ENCODE measurements around the gene TDRD7. TPM values are rescaled to one million over a fixed set of nuclear protein-coding genes. Genes with fewer than 3 reads are reported as not detected.
"Not testable (repeated sequence)": the region's sequence is repeated elsewhere in the genome, so short reads cannot be mapped to it uniquely, and the experiment has no call there.

Gene TDRD7
- total RNA-seq, 1 donor from 2014 or later = 7.9 TPM

- H3K9me3 ChIP-seq (replicated peaks) = peaks cover 14% of the 10 kb centered on the region
- H3K27ac ChIP-seq (replicated peaks) = no peak overlapping the region
- peaks cover 27% of the 10 kb centered on the region for H3K36me3 ChIP-seq
- DNase-seq = no peak
- no peaks in the 10 kb centered on the region for H3K4me1 ChIP-seq
- intact Hi-C loops (cut with micrococcal nuclease) = no loop called here
- H3K27me3 ChIP-seq (ENCODE audit: low read depth) = no peaks in the 10 kb centered on the region
- no peak overlapping the region for H3K4me3 ChIP-seq
- TF ChIP-seq CTCF (IDR thresholded peaks at IDR 0.05; ENCODE audit: borderline replicate concordance) = peak; percentile 48
Measured at GRCh38 chr9:97487107-97487506, 75.2 kb downstream of the TDRD7 start.

GRCh38 chr9:97487861-97488260 lies 76.0 kb downstream of the TDRD7 start:
- no peak for DNase-seq
- intact Hi-C loops (cut with micrococcal nuclease) = no loop called here
- H3K36me3 ChIP-seq = peaks cover 22% of the 10 kb centered on the region
- no peak overlapping the region for H3K27ac ChIP-seq (replicated peaks)
- TF ChIP-seq CTCF (IDR thresholded peaks at IDR 0.05; ENCODE audit: borderline replicate concordance) = no peak
- H3K4me1 ChIP-seq = no peaks in the 10 kb centered on the region
- H3K9me3 ChIP-seq (replicated peaks) = peaks cover 9% of the 10 kb centered on the region
- no peaks in the 10 kb centered on the region for H3K27me3 ChIP-seq (ENCODE audit: low read depth)
- no peak overlapping the region for H3K4me3 ChIP-seq

GRCh38 chr9:97491216-97491999 lies 79.5 kb downstream of the TDRD7 start:
- Histone ChIP-seq H3K9me3 (replicated peaks) (peaks cover 9% of the 10 kb centered on the region), H3K4me1 (no peaks in the 10 kb centered on the region), H3K27ac (replicated peaks) (no peak overlapping the region), H3K36me3 (peaks cover 29% of the 10 kb centered on the region), H3K27me3 (ENCODE audit: low read depth) (no peaks in the 10 kb centered on the region), H3K4me3 (no peak overlapping the region)
- no peak for DNase-seq
- TF ChIP-seq CTCF (IDR thresholded peaks at IDR 0.05; ENCODE audit: borderline replicate concordance) = no peak
- intact Hi-C loops (cut with micrococcal nuclease) = no loop called here

GRCh38 chr9:97497558-97498375 lies 85.9 kb downstream of the TDRD7 start:
- H3K27ac ChIP-seq (replicated peaks); intact Hi-C loops (cut with micrococcal nuclease); H3K27me3 ChIP-seq (ENCODE audit: low read depth); H3K4me3 ChIP-seq; DNase-seq; H3K9me3 ChIP-seq (replicated peaks): not testable (repeated sequence)
- Histone ChIP-seq H3K36me3 (peaks cover 16% of the 10 kb centered on the region), H3K4me1 (peaks cover 24% of the 10 kb centered on the region)

GRCh38 chr9:97498846-97499245 lies 87.0 kb downstream of the TDRD7 start:
- peaks cover 16% of the 10 kb centered on the region for H3K36me3 ChIP-seq
- intact Hi-C loops (cut with micrococcal nuclease); DNase-seq; H3K4me3 ChIP-seq; H3K27ac ChIP-seq (replicated peaks); H3K9me3 ChIP-seq (replicated peaks): not testable (repeated sequence)
- peaks cover 35% of the 10 kb centered on the region for H3K4me1 ChIP-seq
- peaks cover 12% of the 10 kb centered on the region for H3K27me3 ChIP-seq (ENCODE audit: low read depth)

- no peak for TF ChIP-seq CTCF (IDR thresholded peaks at IDR 0.05; ENCODE audit: borderline replicate concordance)
- intact Hi-C loops (cut with micrococcal nuclease) = no loop called here
- Histone ChIP-seq H3K9me3 (replicated peaks) (no peaks in the 10 kb centered on the region), H3K27me3 (ENCODE audit: low read depth) (peaks cover 12% of the 10 kb centered on the region), H3K4me1 (peaks cover 49% of the 10 kb centered on the region), H3K36me3 (peaks cover 14% of the 10 kb centered on the region), H3K27ac (replicated peaks) (no peak overlapping the region), H3K4me3 (no peak overlapping the region)
- no peak for DNase-seq
Measured at GRCh38 chr9:97500263-97500662, 88.4 kb downstream of the TDRD7 start.
